ENCODE data around the gene FDXR.

DNA sequence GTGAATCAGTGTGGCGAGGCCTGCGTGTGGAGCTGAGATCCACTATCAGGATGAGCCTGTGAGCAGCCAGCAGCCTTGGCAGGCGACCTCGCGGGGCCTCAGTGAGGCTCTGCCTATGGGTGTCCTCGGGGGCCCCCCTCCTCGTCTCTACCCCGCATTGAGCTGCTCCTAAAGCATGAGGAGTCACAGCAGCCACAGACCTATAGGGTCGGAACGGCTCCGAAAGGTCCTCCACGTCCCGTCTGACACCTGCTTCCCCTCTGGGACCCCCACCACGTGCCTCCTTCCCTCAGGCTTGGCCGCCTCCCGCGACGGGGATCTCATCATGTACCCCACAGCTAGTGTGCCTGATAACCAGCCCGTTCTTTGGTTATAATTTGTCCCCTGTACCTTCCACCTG is 41.9 kb downstream of the FDXR start:
- TF ChIP-seq, protein P1, sequence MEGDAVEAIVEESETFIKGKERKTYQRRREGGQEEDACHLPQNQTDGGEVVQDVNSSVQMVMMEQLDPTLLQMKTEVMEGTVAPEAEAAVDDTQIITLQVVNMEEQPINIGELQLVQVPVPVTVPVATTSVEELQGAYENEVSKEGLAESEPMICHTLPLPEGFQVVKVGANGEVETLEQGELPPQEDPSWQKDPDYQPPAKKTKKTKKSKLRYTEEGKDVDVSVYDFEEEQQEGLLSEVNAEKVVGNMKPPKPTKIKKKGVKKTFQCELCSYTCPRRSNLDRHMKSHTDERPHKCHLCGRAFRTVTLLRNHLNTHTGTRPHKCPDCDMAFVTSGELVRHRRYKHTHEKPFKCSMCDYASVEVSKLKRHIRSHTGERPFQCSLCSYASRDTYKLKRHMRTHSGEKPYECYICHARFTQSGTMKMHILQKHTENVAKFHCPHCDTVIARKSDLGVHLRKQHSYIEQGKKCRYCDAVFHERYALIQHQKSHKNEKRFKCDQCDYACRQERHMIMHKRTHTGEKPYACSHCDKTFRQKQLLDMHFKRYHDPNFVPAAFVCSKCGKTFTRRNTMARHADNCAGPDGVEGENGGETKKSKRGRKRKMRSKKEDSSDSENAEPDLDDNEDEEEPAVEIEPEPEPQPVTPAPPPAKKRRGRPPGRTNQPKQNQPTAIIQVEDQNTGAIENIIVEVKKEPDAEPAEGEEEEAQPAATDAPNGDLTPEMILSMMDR (IDR thresholded peaks at IDR 0.05), result no peak
- TF ChIP-seq POLR2A (IDR thresholded peaks at IDR 0.05), result no peak

Data from vagina (tissue), 2 donors.